NCI-H2029 (cell line): ENCODE data around the gene TMA7B.

ENCODE experiments used
- DNase-seq: peaks from one replicate; lab custom pipeline; 2025; lab: John Stamatoyannopoulos, UW

The TMA7B gene

GRCh38 chr22:39959640-39960447 lies at the start of gene TMA7B:
TMA7B (plus strand) TSS chr22:39960397; CDS start chr22:39964375, 3,978 bp downstream.
- DNase-seq, result no peak

- no peak for DNase-seq
These were observed 49.2 kb upstream of the TMA7B start for GRCh38 chr22:39910876-39911613.

DNA sequence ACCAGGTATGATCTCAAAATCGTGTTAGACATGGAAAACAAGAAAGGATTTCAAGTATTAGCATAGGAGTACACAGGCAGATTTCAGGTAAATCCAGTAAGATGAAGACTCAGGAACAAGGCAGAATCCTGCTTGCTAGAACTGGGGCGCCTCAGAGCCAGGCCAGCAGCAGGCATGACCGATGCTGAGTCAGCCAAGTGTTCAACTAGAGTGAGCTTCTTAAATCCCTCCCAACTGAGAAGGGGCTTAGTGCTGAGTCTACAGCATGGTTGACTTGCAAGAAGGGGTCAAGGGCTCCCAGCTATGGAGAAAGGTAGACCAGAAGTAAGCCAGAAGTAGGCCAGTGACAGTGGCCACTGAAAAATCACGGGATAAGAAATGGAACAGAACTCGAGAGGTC lies 46.9 kb upstream of the TMA7B start:
- DNase-seq, result no peak

DNA sequence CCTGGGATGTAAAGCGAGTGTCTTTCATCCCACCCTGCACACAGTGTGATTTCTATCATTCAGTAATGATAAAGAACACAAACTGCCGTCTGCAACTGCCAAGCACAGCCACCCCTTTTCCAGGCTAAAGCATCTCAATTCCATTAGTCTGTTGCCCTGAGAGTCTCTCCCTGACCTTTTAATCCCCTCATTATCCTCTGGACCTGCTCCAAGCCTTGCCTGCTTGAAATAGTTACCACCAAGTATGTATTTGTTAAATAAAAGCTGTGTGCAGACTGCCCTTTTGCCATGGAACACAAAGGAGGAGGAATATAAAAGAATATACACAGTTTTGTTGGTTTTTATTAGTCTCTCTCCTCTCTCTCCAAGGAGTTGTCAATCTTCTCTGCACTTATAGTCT lies 46.3 kb upstream of the TMA7B start:
- no peak for DNase-seq

DNA sequence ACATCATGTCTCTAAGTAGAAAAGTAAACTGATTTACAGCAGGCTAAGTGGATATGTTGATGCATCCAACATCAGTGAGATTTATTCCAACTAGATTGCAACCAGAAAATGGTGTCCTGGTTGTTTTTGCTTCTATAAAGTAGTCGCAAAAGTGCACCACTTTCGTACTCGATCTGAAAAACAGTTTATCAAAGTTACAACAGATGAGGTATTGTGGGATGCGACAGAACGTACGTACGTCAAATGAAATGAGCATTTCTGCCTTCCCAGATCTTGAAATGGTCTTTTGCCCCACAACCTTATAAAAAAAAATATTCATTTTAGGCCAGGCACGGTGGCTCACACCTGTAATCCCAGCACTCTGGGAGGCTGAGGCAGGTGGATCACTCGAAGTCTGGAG lies 45.6 kb upstream of the TMA7B start:
- no peak for DNase-seq

GRCh38 chr22:39915295-39915726 lies 44.9 kb upstream of the TMA7B start:
- DNase-seq, result no peak

DNA sequence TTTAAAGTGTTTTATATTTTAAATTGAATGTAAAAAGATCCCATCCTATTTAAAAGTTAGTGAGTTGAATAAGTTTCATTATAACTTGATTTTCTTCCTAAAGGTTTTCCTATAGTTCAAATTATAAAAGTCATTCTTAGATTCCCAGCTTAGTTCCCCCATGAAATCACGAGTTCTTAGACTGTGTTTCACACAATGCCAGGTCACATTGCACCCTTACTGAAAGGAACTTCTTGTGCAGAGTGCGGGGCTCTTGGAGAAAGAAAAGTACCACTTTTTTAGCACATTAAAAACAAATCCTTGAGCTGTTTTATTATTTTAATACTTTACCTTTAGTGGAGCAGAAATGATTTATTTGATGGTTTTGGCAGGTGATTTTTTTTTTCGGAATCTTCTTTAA lies 43.7 kb upstream of the TMA7B start:
- no peak for DNase-seq

- DNase-seq, result no peak
These were observed 43.0 kb upstream of the TMA7B start for GRCh38 chr22:39917197-39917643.

- no peak for DNase-seq
These were observed 42.3 kb upstream of the TMA7B start for GRCh38 chr22:39917776-39918495.

- no peak for DNase-seq
These were observed 40.0 kb upstream of the TMA7B start for GRCh38 chr22:39920134-39920743.

DNA sequence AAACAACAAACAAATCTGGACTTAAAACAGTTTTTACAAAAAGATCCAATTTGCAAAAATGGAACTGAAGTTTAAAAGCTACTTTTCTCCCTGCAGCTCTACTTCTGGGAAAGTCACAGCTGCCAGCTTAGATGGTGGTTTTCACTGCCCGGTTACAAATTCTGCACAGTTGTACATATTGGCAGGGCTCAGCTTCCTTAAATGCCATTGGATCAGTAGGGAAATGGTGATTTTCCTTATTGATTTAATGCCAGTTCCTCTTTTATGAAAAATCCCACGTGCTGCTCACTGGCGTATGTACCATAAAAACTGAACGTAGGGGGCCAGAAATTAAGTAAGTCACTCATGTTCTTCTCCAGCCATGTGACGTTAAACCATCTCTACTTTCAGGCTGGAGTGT lies 36.5 kb upstream of the TMA7B start:
- DNase-seq, result no peak

- DNase-seq, result no peak
These were observed 35.9 kb upstream of the TMA7B start for GRCh38 chr22:39924286-39924685.

DNA sequence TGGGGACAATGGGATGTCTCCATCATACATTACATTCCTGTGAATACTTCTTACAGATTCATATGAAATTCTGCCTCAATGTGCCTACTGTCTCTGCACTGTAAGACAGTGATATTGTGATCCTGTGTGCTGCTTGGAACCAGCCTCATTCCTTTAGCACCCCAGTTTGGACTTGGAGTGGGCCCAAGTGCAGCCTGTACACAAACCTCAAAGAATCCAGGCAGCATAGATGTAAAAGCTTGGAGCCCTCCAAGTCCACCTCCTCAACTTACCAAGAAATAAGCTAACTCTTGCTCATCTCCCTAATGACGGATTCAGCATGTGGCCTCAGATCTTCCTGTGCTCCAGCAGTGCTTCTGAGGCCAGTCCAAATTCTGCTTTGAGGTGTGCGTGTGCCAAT lies 34.9 kb upstream of the TMA7B start:
- DNase-seq, result no peak

GRCh38 chr22:39925909-39926679 lies 34.1 kb upstream of the TMA7B start:
- DNase-seq, result no peak

- DNase-seq, result no peak
These were observed 33.4 kb upstream of the TMA7B start for GRCh38 chr22:39926753-39927152.

GRCh38 chr22:39927544-39927943 lies 32.7 kb upstream of the TMA7B start:
- no peak for DNase-seq

GRCh38 chr22:39928536-39929520 lies 31.4 kb upstream of the TMA7B start:
- DNase-seq, result no peak

- no peak for DNase-seq
These were observed 28.9 kb upstream of the TMA7B start for GRCh38 chr22:39931251-39931650.

- DNase-seq, result no peak
These were observed 28.0 kb upstream of the TMA7B start for GRCh38 chr22:39932166-39932565.
